Raji (cell line): ENCODE measurements around the gene SERINC3.

Source experiments
- POLR2A ChIP-seq: IDR thresholded peaks from 2 replicates; pipeline ENCODE4 v1.6.1; 2011; ENCODE audit warnings: low read depth, low read length, control low read depth; ENCODE audit not compliant: insufficient read depth

The SERINC3 gene

GRCh38 chr20:44447827-44448419, 73.9 kb downstream of the SERINC3 start:
- no peak for TF ChIP-seq POLR2A
